ENCODE results near the gene ID1.
"Not testable (repeated sequence)": the region's sequence is repeated elsewhere in the genome, so short reads cannot be mapped to it uniquely, and the experiment has no call there.

The ID1 gene

DNA sequence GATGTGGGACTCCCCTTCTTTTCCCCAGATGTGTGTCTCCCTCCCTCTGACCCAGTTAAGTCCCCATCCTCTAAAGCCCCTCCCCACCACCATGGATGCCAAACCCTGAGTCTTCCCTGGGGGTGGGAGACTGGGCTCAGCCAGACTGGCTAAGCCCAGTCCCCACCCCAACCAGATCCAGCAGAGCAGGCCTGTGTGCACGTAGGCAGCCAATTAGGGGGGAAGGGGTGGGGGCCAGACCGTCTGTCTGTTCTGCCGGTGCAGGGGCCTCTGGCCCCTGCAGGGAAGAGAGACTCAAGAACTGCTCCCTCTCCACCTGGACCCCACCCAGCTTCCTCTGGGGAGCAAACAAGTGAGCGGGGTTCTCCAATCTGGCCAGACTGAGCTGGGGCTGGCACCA, 33.2 kb downstream of the ID1 start:
- DNase-seq (ENCODE audit: low read depth in 2 of 2): no peak

DNA sequence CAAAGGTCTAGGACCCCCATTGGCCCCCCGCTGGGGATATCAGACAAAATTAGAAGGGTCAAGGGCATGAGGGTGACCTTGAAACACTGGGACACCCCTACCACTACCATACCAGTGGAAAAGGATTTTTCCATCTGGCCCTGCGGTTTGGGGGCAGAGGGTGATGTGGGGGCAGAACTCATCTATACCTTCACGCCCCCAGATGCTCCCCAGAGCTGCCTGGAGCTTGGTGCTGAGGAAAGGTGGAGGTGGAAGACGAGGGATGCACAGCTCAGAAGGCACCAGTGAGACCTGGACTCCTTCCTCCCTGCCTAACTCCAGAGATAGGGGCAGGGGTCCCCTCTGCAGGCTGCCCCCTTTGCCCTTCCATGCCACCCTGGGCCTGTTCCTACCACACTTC, 33.7 kb downstream of the ID1 start:
- no peak for DNase-seq (ENCODE audit: low read depth in 2 of 2)

DNA sequence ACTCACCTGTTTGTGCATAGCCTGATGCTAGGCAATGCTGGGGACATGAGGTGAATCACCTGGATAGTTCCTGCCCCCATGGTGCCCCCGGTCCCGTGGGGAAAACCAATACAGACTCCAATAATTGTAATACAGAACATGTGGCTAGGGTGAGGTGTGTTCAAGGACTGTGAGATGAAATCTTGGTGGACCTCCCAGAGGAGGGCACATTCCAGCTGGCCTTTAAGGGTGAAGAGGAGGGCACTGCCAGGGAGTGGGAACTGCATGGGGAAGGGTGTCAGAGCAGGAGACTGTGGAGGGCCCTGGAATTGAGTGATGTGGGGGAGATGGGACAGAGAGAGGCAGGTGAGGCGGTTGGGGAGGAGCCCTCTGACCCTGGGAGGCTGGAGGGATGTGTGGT, 35.2 kb downstream of the ID1 start:
- DNase-seq (ENCODE audit: low read depth in 2 of 2): no peak

DNA sequence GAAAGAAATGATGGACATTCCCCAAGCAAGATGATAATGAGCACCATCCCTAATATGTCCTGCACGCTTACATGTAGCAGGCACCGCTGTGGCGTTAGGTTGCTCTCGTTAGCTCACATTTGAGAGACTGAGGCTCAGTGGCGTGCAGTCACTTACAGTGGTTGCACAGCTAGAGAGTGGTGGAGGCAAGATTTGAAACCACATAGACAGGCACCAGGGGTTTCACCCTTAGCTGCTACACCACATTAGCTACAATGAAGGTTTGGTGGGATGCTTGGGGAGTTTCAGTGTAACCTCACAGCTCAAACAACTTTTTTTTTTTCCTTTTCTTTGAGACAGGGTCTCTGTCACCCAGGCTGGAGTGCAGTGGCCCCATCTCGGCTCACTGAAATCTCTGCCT, 36.3 kb downstream of the ID1 start:
- DNase-seq (ENCODE audit: low read depth in 2 of 2): no peak

DNA sequence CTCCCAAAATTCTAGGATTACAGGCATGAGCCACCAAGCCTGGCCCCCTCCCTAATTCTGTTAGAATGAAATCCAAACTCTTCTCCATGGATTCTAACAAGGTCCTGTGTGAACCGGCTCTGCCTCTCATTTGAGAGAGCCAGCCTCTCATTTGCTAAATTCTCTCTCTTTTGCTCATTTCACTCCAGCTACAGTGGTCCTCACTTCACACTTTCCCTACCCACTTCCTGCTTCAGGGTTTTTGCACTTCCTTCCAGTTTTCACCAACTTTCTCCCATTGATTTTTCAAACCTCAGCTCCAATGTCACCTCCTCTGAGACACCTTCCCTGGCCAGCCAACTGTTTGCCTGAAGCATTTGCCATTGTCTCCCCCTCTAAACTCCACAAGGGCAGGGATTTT, 37.7 kb downstream of the ID1 start:
- no peak for DNase-seq (ENCODE audit: low read depth in 2 of 2)

DNA sequence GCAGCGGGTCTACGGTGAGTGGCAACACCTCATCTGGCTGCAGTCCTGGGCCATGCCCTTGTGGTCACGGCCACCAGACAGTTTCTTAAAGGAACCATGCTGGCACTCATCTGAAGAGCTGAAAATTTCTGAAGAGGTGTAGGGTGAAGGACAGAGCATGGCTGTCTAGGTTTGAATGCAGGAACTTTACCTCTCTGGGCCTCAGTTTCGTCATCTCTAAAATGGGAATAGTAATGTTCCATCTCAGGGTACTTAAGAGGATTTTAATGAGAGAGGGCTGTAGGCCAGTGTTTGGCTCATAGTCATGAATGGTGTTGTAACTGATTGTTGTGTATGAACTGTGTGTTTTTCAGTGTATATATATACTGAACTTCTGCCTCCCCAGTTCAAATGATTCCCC, 38.4 kb downstream of the ID1 start:
- DNase-seq (ENCODE audit: low read depth in 2 of 2): no peak

DNA sequence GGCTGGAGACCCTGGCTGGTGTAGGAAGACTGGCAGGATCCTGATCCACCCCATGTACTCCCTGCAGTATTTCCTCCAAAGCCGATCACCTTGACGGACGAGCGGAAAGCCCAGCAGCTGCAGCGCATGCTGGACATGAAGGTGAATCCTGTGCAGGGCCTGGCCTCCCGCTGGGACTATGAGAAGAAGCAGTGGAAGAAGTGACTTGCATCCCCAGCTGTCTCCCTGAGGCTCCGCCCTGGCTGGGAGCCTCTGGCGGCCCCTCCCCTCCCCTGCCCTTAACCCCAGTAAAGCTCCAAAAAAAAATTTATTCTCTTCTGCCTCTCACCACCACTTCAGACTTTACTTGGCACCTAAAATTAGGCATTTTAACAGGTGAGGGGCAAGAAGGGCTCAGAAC, 39.6 kb downstream of the ID1 start:
- no peak for DNase-seq (ENCODE audit: low read depth in 2 of 2)

DNA sequence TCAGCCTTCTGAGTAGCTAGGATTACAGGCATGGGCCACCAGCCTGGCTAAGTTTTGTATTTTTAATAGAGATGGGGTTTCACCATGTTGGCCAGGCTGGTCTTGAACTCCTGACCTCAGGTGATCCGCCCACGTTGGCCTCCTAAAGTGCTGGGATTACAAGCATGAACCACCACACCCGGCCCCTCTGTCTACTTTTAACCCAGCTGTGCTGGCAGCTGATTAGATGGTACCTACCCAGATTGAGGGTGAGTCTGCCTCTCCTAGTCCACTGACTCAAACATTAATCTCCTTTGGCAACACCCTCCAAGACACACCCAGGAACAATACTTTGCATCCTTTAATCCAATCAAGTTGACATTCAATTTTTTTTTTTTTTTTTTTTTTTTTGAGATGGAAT, 43.0 kb downstream of the ID1 start:
- not testable (repeated sequence) for DNase-seq (ENCODE audit: low read depth in 2 of 2)

DNA sequence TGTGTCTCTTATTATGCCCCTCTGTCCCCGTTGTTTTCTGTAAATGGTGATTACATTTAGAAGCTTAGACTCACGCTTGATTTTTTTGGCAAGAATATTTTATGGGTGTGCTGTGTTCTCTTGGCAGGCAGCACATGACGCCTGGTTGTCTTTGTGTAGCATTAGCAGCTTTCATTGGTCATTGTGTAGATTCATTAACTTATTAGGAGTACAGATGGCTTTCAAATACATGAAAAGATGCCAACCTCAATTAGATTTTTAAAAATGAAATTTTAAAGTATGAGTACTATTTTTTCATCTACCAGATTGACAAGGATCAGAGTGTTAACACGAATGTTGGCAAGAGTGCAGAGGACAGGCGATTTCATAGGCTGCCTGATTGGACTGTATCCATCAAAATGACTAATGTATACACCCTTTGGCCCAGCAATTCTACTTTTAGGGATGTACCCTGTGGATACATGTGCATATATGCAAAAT, 47.9 kb downstream of the ID1 start:
- DNase-seq (ENCODE audit: low read depth in 2 of 2): no peak

DNA sequence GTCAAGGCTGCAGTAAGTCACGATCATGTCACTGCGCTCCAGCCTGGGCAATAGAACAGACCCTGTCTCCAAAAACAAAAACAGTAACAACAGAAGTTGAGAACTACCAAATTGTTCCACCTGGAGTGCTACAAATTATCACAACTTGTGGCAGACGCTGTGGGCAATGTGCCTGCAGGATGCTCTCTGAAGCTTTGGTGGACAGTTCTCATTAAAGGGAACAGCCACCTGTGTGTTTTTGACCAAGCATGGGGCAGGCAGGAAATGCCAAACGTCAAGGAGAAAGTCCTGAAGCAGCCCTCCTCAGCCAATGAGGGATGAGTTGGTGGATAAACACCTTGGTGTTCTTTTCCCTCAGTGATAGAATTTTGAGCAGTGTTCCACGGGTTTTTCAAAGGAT, 48.5 kb downstream of the ID1 start:
- DNase-seq (ENCODE audit: low read depth in 2 of 2): no peak

DNA sequence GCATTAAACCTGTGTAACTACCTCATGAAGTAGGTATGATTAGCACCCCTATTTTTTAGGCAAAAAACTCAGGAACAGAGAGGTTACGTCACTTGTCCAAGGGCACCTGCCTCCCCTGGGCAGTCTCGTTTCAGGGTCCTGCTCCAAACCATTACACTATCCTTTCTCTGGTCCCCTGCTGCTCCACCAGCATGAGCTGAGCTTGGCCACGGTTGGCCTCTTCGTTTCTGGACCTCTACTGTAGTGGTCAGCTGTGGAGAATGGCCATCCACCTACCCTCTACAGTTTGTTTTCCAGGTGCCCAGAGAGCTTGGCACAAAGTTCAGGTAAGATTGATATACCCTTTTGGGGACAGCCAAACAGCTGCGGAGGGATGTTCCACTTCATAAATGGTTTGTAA, 49.4 kb downstream of the ID1 start:
- no peak for DNase-seq (ENCODE audit: low read depth in 2 of 2)

Measured in stimulated activated CD4-positive, alpha-beta T cell treated with anti-CD3 and anti-CD28 coated beads, Interleukin-4, amount 100 ng/mL, for 48 hours (primary cell).